GM12874 (cell line): ENCODE data around the gene CSMD2.

ENCODE experiments used
- TF ChIP-seq, protein P1 (sequence below): IDR thresholded peaks from 2 replicates; pipeline ENCODE4 v1.5.1; 2011; ENCODE audit warnings: low read depth, mild to moderate bottlenecking, control low read depth, low read length, moderate library complexity; ENCODE audit not compliant: insufficient read depth

Gene CSMD2

DNA sequence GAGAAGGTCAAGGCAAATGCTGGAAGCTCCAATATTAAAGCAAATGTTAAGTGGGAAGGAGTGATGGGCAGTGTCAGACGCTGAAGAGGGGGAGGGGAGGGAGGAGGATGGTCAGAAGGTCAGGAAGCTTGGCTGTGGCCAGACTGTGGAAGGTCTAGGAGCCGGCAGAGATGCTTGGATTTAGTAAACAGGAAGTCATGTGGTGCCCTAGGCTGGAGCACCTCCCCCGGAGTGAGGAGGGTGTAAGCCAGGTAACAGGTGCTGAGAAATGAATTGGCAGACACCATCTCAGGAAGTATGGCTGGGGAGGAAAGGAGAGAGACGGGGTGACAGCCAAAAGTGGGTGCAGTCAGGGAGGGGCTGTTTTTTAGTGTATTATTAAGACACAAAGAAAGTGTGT, 17.7 kb downstream of the CSMD2 start:
- TF ChIP-seq, protein P1, sequence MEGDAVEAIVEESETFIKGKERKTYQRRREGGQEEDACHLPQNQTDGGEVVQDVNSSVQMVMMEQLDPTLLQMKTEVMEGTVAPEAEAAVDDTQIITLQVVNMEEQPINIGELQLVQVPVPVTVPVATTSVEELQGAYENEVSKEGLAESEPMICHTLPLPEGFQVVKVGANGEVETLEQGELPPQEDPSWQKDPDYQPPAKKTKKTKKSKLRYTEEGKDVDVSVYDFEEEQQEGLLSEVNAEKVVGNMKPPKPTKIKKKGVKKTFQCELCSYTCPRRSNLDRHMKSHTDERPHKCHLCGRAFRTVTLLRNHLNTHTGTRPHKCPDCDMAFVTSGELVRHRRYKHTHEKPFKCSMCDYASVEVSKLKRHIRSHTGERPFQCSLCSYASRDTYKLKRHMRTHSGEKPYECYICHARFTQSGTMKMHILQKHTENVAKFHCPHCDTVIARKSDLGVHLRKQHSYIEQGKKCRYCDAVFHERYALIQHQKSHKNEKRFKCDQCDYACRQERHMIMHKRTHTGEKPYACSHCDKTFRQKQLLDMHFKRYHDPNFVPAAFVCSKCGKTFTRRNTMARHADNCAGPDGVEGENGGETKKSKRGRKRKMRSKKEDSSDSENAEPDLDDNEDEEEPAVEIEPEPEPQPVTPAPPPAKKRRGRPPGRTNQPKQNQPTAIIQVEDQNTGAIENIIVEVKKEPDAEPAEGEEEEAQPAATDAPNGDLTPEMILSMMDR: no peak

DNA sequence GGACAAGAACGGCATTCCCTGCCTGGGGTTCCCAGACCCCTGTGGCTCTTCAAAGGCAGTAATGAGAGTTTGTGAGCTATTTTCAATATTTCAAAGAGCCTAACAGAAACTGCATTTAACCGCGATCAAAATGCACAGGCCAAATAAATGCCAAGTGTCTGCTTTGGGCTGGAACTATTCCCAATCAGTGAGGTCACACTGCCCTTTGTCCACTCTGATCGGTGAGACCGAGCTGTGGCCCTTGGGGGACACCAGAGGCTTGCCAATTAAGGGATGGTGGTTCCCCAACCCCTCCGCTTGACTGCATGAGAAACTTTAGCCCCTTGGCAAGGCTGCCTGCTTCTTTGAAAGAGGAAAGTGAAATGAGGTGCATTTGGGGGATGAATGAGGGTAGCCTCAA, 20.3 kb downstream of the CSMD2 start:
- TF ChIP-seq, protein P1: no peak

DNA sequence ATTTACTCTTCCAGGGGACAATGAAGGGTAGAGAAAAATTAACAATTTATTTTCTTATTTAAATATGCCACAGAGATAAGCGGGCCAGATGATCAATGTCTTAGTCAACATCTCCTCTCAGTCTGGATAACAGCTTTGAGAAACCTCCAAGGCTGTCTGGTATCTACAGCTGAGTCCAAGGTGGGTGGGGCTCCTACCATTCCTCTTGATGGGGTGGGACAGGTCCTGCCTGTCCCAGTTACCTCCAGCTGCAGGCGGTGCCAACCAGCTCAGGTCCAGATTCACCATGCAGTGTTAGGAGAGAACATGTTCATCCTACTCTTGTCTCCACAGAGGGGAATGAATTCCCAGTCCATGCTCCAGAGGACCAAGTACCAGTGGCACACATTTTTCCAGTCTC, 21.1 kb downstream of the CSMD2 start:
- TF ChIP-seq, protein P1: no peak

DNA sequence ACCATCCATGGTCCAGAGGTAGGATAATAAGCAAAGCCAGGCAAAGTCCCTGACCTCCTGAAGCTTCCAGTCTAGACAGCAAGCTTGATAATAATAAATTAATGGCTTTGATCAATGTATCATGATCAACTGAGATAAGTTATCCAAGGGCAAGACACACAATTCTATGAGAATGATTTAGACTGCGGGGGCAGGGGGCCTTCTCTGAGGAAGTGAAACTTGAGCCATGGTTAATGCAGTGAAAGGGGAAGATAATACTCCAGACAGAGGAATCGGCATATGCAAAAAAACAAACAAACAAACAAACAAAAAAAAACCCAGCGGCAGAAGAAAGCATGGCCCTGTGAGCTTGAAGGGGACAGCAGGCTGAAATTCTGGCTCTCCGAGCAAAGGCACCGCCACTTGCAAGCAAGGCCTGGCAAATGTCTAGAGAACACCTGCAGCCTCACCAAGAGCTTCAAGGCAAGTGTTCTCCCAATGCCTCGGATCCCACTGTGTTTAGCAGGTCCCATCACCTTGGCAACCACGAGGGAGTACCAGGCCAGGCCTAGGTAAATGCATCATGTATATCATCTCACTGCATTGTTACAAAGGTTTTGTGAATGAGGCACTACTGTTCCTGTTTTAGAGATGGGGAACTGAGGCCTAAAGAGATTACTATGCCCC, 24.9 kb downstream of the CSMD2 start:
- TF ChIP-seq, protein P1: no peak

DNA sequence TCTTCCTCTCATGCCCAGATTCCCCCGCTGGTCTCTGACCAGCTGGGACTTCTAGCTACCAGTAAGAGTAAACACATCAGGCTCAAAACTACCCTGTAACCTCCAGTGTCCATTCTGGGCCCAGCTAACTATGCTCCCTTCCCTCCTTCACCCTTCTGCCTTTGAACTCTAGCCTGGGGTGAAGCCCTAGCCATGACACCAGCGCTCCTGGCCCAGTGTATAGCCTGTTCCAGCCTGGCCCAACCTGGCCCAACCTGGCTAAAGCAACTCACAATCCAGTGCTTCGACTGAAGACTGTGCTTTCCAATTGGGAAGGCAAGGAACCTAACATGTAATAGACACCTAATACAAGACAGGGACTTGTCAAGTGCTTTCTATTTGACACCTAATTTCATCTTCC, 27.6 kb downstream of the CSMD2 start:
- TF ChIP-seq, protein P1: no peak

DNA sequence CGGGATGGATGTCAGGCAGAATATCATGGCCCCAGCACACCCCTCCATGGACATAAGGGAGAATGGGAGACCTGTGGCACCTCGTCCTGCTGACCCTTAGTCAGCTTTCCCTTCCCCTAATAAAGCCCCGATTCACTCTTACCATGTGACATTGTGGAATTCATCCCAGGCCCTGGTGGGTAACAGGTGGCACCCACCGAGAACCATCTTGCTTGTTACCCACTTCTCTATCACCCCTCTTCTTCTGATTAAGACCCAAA, 32.9 kb downstream of the CSMD2 start:
- TF ChIP-seq, protein P1: no peak

DNA sequence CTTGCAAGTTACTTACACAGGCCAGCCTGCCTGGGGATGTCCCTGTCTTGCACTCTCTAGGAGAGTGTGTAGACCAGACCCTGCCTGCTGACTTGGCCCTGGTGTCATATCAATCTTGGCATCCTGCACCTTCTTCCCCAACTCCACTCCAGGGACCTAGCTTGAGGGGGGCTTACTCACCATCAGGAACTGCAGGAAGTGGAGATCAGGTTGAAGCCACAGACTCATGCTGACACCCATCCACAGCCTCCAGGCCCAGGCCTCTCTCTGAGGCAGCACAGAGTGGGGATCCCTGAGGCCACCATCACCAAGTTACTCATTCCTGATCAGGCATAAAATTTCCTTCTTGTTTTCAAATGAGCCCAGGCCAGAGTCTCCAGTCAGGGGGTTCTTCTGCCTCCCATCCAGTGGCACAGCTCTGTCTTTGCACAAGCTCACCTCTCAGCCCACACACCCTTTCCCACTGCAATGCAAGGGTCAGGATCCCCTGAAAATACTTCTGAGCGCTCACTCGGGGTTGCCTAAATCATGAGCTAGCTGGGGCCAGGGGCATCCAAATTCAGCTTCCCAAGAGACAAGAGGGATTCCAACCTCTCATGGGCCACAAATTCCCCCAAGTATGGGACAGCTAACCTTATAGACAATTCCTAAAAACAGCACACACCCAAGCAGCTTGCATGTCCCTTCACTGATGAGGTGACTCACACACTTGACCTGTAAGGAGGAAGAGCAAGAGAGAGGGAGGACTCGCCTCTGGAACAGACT, 33.5 kb downstream of the CSMD2 start:
- TF ChIP-seq, protein P1: no peak
